GM21526 (cell line): Measurements from ENCODE around the gene SIRPD.

Experiments
- ATAC-seq: cut with Tn5 transposase; IDR thresholded peaks from one replicate; pipeline ENCODE4 v1.9.1; 2021; ENCODE audit warnings: moderate library complexity; ENCODE audit not compliant: unreplicated experiment, low FRiP score

Gene SIRPD

GRCh38 chr20:1538655-1539054 is 18.9 kb downstream of the SIRPD start:
- no peak for ATAC-seq

- no peak for ATAC-seq
Measured at GRCh38 chr20:1537731-1538058, 19.8 kb downstream of the SIRPD start.

GRCh38 chr20:1536893-1537730 is 20.4 kb downstream of the SIRPD start:
- ATAC-seq, result no peak

GRCh38 chr20:1535420-1536175 is 21.9 kb downstream of the SIRPD start:
- peak; percentile 84 for ATAC-seq

GRCh38 chr20:1534526-1534925 is 23.0 kb downstream of the SIRPD start:
- ATAC-seq, result no peak

GRCh38 chr20:1533059-1533458 is 24.4 kb downstream of the SIRPD start:
- ATAC-seq, result no peak

- no peak for ATAC-seq
Measured at GRCh38 chr20:1528811-1529210, 28.7 kb downstream of the SIRPD start.

GRCh38 chr20:1527923-1528322 is 29.6 kb downstream of the SIRPD start:
- ATAC-seq, result no peak

GRCh38 chr20:1526896-1527295 is 30.6 kb downstream of the SIRPD start:
- no peak for ATAC-seq

GRCh38 chr20:1526310-1526709 is 31.2 kb downstream of the SIRPD start:
- ATAC-seq, result no peak

- no peak for ATAC-seq
Measured at GRCh38 chr20:1524004-1524403, 33.5 kb downstream of the SIRPD start.

GRCh38 chr20:1517010-1517409 is 40.5 kb downstream of the SIRPD start:
- no peak for ATAC-seq

GRCh38 chr20:1513801-1514200 is 43.7 kb downstream of the SIRPD start:
- ATAC-seq, result no peak

- ATAC-seq, result no peak
Measured at GRCh38 chr20:1509237-1509636, 48.3 kb downstream of the SIRPD start.

GRCh38 chr20:1508574-1508973 is 48.9 kb downstream of the SIRPD start:
- ATAC-seq, result no peak

GRCh38 chr20:1507276-1507675 is 50.2 kb downstream of the SIRPD start:
- ATAC-seq, result no peak

- ATAC-seq, result no peak
Measured at GRCh38 chr20:1505871-1506270, 51.6 kb downstream of the SIRPD start.

GRCh38 chr20:1505361-1505760 is 52.1 kb downstream of the SIRPD start:
- no peak for ATAC-seq

- ATAC-seq, result peak; percentile 97
Measured at GRCh38 chr20:1503564-1504227, 53.8 kb downstream of the SIRPD start.

- ATAC-seq, result no peak
Measured at GRCh38 chr20:1500496-1500895, 57.0 kb downstream of the SIRPD start.
